Erythroblast (primary cell): ENCODE results near the gene ZSCAN10.

ENCODE experiments used
- GATA1 ChIP-seq: IDR thresholded peaks from 2 replicates; pipeline ENCODE4 v1.6.1; 2011; ENCODE audit warnings: low read depth, mild to moderate bottlenecking, control low read depth, low read length, moderate library complexity
- POLR2A ChIP-seq: IDR thresholded peaks from 2 replicates; pipeline ENCODE4 v1.6.1; 2011; ENCODE audit warnings: mild to moderate bottlenecking, low read length

DNA sequence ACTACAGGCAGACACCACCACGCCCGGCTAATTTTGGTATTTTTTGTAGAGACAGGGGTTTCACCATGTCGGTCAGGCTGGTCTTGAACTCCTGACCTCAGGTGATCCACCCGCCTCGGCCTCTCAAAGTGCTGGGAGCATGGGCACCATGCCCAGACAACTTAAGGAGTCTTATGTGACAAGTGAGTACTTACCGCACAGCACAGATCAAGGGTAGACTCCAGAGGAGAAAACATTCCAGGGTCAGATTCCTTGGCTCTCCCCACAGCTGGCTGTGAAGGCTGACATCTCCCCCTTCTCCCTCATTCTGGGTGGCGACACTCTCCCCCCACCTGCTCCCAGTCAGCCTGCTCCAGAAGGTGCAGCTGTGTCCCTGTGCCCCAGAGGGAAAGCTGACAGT, 10.6 kb downstream of the ZSCAN10 start:
- TF ChIP-seq POLR2A = no peak
- no peak for TF ChIP-seq GATA1
